Ishikawa (cell line): ENCODE results near the gene PKMYT1.

ENCODE experiments used
- CEBPB ChIP-seq: IDR thresholded peaks from 2 replicates; pipeline ENCODE4 v1.6.1; 2012
- CREB1 ChIP-seq: IDR thresholded peaks from 2 replicates; pipeline ENCODE4 v1.6.1; 2012; ENCODE audit warnings: low read depth
- EGR1 ChIP-seq: IDR thresholded peaks from 2 replicates; pipeline ENCODE4 v1.6.1; 2012
- EP300 ChIP-seq: IDR thresholded peaks from 2 replicates; pipeline ENCODE4 v1.6.1; 2012; ENCODE audit warnings: borderline replicate concordance
- FOXM1 ChIP-seq: IDR thresholded peaks from 2 replicates; pipeline ENCODE4 v1.6.1; 2012; ENCODE audit warnings: low read depth, borderline replicate concordance
- NFIC ChIP-seq: IDR thresholded peaks from 2 replicates; pipeline ENCODE4 v1.6.1; 2012
- RAD21 ChIP-seq: IDR thresholded peaks from 2 replicates; pipeline ENCODE4 v1.6.1; 2012; ENCODE audit warnings: low read depth
- TAF1 ChIP-seq: IDR thresholded peaks from 2 replicates; pipeline ENCODE4 v1.6.1; 2012; ENCODE audit warnings: low read depth, mild to moderate bottlenecking
- TCF12 ChIP-seq: IDR thresholded peaks from 2 replicates; pipeline ENCODE4 v1.6.1; 2012; ENCODE audit warnings: low read depth
- TEAD4 ChIP-seq: IDR thresholded peaks from 2 replicates; pipeline ENCODE4 v1.6.1; 2012
- YY1 ChIP-seq: IDR thresholded peaks from 2 replicates; pipeline ENCODE4 v1.6.1; 2012; ENCODE audit warnings: low read depth
- ZBTB7A ChIP-seq: IDR thresholded peaks from 2 replicates; pipeline ENCODE4 v1.6.1; 2012; ENCODE audit warnings: low read depth
- TF ChIP-seq, protein P1 (sequence below): IDR thresholded peaks from 2 replicates; pipeline ENCODE4 v1.6.1; 2012
- TF ChIP-seq, protein P2 (sequence below): IDR thresholded peaks from 2 replicates; pipeline ENCODE4 v1.6.1; 2012
- TF ChIP-seq, protein P3 (sequence below): IDR thresholded peaks from 2 replicates; pipeline ENCODE4 v1.6.1; 2012; ENCODE audit warnings: low read depth, mild to moderate bottlenecking

The PKMYT1 gene

DNA sequence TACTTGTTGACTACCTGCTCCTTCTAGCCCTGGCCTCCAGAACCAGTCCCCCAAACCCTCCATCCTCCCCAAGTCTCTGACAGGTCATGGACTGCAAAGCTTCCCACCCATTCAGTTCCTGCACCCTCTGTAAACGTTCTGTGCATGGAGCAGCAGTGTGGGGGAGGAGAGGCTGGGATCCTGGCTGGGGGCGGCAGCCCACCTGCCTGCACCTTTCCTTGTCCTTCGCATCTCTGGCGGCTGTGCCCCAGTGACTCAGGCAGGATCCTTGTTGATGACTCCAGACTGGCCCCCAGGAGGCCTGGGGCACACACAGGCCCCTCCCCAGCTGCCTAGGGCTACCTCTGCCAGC, 1.6 kb upstream of the PKMYT1 start:
- TF ChIP-seq TCF12 (no peak), EP300 (no peak), RAD21 (no peak)

GRCh38 chr16:2981177-2981898, 1.1 kb upstream of the PKMYT1 start:
- no peak for TF ChIP-seq NFIC
- TF ChIP-seq TAF1, result no peak

- TF ChIP-seq TAF1 (no peak), YY1 (no peak), TCF12 (no peak), CREB1 (no peak)
- TF ChIP-seq, protein P1, sequence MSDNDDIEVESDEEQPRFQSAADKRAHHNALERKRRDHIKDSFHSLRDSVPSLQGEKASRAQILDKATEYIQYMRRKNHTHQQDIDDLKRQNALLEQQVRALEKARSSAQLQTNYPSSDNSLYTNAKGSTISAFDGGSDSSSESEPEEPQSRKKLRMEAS, result no peak
- TF ChIP-seq, protein P2, sequence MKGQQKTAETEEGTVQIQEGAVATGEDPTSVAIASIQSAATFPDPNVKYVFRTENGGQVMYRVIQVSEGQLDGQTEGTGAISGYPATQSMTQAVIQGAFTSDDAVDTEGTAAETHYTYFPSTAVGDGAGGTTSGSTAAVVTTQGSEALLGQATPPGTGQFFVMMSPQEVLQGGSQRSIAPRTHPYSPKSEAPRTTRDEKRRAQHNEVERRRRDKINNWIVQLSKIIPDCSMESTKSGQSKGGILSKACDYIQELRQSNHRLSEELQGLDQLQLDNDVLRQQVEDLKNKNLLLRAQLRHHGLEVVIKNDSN, result no peak
Measured at GRCh38 chr16:2979669-2980226, 498 bp downstream of the PKMYT1 start.

- TF ChIP-seq, protein P1, result no peak
Measured at GRCh38 chr16:2977440-2977839, 2.8 kb downstream of the PKMYT1 start.

- TF ChIP-seq TEAD4, result no peak
- TF ChIP-seq, protein P1, result no peak
- no peak for TF ChIP-seq ZBTB7A
- TF ChIP-seq TCF12, result no peak
- TF ChIP-seq, protein P3, sequence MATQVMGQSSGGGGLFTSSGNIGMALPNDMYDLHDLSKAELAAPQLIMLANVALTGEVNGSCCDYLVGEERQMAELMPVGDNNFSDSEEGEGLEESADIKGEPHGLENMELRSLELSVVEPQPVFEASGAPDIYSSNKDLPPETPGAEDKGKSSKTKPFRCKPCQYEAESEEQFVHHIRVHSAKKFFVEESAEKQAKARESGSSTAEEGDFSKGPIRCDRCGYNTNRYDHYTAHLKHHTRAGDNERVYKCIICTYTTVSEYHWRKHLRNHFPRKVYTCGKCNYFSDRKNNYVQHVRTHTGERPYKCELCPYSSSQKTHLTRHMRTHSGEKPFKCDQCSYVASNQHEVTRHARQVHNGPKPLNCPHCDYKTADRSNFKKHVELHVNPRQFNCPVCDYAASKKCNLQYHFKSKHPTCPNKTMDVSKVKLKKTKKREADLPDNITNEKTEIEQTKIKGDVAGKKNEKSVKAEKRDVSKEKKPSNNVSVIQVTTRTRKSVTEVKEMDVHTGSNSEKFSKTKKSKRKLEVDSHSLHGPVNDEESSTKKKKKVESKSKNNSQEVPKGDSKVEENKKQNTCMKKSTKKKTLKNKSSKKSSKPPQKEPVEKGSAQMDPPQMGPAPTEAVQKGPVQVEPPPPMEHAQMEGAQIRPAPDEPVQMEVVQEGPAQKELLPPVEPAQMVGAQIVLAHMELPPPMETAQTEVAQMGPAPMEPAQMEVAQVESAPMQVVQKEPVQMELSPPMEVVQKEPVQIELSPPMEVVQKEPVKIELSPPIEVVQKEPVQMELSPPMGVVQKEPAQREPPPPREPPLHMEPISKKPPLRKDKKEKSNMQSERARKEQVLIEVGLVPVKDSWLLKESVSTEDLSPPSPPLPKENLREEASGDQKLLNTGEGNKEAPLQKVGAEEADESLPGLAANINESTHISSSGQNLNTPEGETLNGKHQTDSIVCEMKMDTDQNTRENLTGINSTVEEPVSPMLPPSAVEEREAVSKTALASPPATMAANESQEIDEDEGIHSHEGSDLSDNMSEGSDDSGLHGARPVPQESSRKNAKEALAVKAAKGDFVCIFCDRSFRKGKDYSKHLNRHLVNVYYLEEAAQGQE, result no peak
- no peak for TF ChIP-seq CEBPB
Measured at GRCh38 chr16:2976673-2977072, 3.6 kb downstream of the PKMYT1 start.

DNA sequence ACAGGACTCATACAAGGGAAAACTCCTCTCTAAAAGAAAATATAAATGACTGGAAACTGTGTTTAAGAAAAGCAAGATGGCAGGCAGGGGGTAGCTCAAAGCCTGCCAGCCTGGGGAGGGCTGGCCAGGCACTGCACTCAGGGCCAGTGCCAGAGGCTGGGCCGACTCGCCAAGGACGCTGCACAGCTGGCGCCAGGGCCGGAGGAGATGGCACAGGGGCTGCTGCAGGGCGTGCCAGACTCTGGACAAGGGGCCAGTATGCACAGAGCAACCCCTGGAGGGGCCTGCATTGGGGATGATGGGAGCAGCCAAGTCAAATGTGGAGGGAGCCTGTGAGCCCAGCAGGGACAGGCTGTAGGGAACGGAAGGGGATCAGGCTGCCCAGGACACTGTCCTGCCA, 4.0 kb downstream of the PKMYT1 start:
- TF ChIP-seq EP300 (no peak), RAD21 (no peak), CEBPB (no peak), YY1 (no peak), TCF12 (no peak), ZBTB7A (no peak), TAF1 (no peak), CREB1 (no peak), NFIC (no peak), FOXM1 (no peak), EGR1 (no peak), TEAD4 (no peak)
- TF ChIP-seq, protein P1, result no peak
- TF ChIP-seq, protein P2, result no peak
- TF ChIP-seq, protein P3, result no peak
